NB4 (cell line): ENCODE results near the gene VILL.

ENCODE experiments used
- CTCF ChIP-seq: IDR thresholded peaks from one replicate; pipeline ENCODE4 v1.5.1; 2012; ENCODE audit warnings: low read depth, low read length
- TF ChIP-seq, protein P1 (sequence below): IDR thresholded peaks from 2 replicates; pipeline ENCODE4 v1.6.1; 2011; ENCODE audit warnings: low read depth, low read length

DNA sequence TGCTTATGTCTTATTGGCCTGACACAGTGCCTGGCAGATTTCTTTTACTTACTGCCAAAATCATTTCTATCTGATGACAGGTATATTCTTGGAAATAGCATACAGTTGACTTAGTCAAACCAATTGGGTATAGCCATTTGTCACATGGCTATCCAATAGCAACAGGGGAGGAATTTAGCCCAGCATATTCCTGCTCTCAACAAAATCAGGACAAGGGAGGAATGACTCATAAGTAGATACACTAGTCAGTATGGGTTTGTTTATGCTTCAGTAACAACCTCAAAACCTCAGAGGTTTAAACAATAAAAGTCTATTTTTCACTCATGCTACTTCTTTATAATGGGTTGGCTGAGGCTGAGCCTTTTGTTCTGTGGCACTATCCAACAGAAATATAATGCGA is 38.0 kb upstream of the VILL start:
- TF ChIP-seq CTCF: no peak
- TF ChIP-seq, protein P1, sequence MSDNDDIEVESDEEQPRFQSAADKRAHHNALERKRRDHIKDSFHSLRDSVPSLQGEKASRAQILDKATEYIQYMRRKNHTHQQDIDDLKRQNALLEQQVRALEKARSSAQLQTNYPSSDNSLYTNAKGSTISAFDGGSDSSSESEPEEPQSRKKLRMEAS: no peak
